DMS53 (cell line): ENCODE measurements around the gene GDF15.

ENCODE experiments used
- DNase-seq: peaks from one replicate; lab custom pipeline; 2025; lab: John Stamatoyannopoulos, UW

Gene GDF15

DNA sequence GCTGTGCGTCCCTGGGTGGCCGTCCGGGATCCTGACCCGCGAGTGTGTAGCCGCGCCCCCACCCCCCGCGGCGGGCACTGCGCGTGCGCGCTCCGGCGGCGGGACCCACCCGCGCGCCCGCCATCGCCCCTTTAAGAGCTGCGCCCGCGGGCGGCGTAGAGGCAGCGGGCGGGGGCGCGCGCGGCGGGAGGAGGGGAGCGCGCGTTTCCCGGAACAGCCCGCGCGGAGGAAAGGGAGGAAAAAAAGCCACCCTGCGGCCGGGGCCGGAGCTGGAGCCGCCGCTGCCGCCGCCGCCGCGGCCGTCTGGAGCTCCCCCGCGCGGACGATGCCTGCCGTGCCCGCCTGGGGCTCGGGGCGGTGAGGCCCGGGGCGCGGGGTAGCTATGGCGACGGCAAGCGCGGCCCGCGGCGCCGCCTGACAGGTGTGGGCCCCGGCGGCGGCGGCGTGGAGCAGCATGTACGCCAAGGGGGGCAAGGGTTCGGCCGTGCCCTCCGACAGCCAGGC lies 33.3 kb downstream of the GDF15 start, which contains the start of gene SSBP4:
SSBP4 (plus strand) TSS at position 204 of the 504 bp plus-strand sequence; CDS start at position 455, 251 bp downstream.
- peak; percentile 89 for DNase-seq

DNA sequence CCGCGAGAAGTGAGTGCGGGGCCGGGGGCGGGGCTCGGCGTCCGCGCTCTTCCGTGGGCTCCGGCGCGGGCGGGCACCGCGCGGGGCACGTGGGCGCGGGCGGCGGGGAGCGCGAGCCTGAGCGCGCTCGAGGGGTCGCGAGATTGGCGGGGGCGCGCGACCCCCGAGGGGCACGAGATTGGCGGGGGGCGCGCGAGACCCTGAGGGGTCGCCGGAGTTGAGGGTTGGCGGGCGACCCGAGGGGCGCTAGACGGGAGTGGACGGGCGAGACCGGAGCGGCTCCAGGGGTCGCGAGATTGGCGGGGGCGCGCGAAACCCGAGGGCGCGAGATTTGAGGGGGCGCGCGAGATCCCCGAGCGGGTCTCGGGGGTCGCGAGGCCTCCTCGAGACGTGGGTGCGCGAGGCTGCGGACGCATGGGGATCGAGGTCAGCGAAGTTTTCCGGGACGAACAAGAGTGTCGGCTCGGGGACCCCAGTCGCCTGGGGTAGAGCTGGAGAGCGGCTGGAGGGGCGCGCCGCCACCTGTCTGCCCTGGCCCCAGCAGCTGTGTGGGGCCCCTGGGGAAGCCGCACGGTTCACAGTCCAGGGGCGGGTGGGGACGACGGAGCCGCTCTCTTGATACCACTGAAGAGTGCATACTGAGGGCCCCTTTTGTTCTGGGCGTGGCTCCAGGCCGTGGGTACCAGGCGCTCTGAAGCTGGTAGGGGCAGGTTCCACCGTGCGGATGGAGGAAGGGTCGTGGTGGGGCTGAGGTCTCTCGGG lies 33.9 kb downstream of the GDF15 start:
- DNase-seq: peak; percentile 55

DNA sequence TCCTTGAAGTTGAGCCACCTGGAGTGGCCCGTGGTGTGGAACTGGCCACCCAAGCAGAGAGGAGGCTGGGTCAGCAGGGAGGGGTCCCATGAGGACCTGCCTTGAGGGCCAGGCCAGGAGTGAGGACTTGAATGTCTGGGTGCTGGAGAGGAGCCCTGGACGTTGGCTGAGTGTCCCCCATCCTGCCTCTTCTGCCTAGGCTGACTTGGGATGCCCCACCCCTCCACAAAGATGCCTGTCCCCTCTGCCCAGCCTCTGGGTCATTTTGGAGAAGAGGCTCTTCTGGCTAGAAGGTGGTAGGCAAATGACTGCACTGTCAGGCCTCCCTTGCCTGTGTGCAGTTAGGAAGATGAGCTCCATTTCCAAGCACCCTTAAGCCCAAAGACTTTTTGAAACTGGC lies 35.0 kb downstream of the GDF15 start:
- DNase-seq: no peak

DNA sequence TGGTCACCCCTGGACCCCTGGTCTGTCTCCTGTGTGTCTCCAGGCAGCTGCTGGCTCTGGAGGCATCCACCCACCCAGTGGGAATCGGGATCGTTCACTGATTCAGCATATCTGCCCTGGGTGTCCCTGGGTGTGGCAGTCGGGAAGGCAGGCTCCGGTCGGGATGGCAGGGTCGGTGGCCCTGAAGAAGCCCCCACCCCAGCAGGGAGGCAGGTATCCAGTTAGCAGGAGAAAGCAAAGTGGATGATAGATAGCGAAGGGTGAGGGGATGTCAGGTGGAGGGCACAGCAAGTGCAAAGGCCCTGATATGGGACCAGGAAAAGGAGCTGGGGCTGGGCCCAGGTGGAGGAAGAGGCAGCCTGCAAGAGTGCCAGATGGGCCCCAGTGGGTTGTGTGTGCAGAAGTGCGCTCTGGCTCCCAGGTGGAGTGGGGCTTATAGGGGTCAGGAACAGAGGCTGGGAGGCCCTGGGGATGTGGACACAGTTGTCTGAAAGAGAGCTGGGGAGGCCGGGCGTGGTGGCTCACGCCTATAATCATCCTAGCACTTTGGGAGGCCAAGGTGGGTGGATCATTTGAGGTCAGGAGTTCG lies 35.5 kb downstream of the GDF15 start:
- DNase-seq: no peak

DNA sequence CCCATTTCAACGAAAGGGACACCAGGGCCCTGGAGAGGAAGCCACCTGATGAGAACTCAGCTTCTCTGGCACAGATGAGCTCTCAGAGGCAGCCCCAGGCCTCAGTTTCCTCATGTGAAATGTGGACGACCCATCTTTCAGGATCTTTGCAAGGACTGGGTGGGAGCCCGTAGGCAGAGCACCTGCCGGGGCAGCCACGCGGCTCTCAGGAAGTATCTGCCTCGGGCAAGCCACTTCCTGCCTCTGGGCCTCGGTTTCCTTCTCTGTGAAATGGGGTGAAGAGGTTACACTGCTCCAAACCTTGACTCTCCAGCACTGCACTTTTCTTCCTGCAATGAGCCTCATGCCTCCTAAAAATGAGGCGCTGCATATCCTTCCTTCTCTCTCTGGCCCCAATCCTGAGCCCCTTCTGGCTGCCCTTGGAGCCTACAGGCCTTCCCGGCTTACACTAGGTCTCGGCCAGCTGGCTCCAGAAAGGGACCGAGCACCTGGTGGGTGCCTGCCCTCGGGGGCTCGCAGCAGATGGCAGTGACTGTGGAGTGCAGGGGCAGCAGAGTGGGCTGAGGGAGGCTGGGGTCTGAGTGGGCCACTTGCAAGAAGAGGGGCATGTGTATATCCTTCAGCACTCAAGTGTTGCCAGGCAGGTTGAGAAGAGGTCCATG lies 36.7 kb downstream of the GDF15 start:
- no peak for DNase-seq

DNA sequence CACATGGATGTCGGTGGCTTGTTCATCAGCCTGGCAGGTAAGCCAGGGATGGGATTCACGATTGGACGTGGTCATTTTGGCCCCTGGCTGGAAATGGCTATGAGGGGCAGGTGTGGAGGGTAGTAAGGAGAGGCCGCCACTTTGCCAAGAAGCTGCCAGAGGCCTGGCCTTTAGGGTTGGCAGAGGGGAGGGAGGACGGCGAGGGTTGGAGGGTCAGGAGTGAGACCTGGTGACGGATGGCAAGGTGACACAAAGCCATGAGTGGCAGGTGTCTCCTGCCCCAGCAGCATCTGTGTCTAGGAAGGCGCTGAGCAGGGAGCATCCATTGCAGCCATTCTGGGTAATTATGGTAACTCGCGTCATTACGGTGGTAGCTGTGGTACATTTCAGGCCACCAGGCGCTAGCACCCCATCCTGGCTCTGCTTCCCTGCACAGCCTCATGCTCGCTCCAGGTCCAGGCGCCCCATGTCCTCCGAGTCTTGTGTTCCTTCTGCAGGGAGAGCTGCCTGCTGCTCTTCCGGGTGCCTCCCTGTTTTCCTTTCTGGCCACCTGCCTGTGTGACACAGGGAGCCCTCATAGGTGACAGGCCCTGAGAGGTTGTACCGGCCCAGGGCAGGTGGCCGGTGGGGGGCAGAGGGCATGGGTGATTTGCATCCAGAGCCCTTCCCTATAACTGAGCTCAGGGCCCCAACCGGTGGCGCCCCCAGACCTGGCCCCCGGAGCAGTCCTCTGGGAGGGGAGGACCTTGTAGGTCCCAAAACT lies 37.5 kb downstream of the GDF15 start:
- DNase-seq: peak; percentile 45

DNA sequence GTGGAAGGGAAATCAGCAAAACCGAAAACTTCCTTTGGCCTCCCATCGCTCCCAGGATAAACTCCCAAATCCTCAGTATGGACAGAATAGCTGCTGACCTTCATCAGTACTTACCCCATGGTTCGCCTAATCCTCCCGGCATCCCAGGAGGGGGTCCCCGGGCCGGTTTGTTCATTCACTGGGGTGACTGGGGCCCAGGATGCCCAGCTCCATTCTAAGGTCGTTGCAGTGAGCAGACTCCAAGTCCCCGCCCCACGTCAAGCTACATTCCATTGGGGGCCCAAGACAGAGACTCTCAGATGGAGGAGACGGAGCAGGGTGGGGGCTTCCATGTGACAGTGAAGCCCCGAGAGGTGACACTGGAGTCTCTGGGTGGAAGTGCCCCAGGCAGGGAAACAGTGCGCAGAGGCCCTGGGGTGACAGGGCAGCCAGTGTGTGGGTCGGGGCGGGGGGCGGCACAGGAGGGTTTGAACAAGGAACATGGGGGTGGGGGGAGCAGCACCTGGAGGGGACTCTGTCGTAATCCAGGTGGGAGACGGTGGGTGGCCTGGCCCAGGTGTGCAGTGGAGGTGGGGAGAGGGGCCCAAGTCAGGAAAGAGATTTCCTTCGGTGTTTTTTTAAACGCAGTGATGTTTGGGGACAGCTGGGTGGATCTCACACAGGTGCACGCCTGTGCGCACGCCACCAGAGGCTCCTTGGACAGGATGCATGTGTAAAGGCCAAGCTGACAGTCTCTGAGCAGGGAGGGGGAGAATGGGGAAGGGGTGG lies 38.3 kb downstream of the GDF15 start:
- DNase-seq: no peak

DNA sequence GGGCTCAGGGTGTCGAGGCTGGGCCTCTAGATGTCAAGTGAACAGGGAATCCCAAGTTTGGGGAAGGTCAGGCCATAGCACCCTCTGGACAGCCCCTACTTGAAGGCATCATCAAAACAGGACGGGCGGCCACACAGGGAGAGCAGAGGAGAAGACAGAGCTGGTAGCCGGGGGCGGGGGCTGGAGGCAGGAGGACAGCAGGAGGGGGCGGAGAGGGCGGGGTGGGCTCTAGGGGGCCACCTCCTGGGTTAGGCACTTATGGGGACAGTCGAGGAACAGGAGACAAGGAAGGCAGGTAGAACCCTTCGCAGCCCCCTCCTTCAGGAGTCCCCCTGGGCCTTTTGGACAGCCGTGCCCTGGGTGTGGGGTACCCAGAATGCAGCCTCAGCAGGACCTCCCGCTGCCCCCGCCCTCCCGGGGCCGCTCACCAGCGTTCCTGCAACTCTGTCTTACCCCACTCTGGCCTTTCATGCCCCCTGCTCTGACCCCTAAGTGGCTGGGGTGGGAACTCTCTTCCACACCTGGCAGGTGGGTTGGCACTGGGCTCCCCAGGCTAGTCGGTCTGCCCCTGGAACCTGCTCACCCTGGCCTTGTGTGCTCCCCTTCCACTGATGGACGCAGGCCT lies 39.0 kb downstream of the GDF15 start:
- no peak for DNase-seq

DNA sequence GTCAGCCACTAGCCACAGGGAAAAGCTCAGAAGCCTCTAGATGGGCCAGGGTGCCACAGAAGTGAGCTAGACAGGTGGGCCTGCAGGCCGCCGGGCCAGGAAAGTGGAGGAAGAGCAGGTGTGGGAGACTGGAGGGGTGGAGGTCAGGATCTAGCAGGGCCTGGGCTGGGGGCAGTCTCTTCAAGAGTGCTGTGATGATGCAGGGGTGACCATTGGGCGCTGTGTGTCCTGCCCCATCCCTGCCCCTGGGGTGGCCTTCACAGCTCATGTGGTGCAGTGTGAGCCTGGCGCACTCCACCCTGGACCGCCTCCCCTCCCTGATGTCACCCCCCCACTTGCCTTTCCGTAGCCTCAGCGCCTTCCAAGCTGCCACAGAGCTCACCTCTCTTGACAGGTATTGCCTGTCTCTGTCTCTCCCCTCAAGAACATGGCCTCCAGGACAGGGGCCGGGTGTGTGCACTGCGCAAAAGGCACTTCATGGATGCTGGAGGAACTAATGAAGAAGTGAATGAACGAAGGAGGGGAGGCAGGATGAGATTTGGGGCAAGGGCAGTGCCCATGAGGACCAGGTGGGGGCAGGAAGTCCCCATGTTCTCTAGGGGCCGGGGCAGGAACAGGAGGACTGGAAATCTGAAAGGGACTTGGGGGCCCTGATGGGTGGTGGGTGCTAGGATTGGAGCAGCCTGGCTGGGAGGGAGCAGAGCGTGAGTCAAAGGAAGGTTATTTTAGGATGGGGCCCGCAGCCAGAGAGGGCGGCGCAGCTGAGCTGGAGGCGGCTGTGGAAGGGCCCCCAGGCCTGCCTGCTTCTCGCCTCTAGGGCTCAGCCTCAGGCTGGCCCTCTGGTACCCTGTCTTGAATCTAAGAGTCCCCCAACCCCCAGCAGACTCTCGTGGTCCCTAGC lies 39.8 kb downstream of the GDF15 start:
- no peak for DNase-seq

DNA sequence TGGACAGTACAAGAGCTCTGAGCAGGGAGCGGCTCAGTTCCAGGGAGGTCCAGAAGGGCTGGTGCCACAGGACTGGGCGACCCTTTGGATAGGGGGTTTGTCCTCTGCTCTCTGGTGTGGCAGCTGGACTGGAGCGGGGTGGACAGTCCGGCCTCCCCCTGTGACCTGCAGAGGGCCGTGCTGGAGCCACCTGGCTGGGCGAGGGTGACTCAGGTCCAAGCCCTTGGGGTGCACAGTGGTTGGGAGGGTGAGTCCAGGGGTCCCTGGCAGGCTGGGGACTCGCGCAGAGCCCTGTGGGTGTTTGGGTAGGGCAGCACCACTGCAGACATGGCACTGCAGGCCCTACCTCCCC lies 40.4 kb downstream of the GDF15 start:
- DNase-seq: no peak

DNA sequence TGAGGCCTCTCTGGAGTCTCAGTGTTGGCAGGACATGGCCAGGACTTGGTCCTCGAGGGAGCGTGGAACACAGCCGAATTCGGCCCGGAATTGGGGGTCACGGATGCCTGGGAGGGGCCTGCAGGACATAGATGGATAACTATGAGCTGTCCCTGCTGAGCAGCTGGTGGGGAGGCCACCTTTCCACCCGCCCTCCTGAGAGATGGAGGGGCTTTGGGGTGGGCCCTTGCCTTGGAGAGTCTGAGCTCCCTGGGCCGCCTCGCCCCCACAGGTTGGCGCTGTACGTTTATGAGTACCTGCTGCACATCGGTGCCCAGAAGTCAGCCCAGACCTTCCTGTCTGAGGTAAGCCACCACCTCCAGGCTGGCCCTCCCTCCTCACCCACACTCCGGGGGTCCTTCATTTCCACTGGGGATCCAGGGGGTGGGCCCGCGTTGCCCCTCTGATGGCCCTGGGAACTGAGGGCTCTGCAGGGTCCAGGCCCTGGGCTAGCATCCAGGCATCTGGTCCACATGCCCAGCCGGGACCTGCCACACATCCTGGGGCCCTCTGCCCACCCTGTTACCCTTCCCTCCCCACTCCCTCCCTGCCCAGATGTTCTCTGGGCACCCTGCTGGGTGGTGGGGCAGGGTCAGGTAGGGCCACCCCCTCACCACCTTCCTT lies 41.3 kb downstream of the GDF15 start:
- DNase-seq: no peak

DNA sequence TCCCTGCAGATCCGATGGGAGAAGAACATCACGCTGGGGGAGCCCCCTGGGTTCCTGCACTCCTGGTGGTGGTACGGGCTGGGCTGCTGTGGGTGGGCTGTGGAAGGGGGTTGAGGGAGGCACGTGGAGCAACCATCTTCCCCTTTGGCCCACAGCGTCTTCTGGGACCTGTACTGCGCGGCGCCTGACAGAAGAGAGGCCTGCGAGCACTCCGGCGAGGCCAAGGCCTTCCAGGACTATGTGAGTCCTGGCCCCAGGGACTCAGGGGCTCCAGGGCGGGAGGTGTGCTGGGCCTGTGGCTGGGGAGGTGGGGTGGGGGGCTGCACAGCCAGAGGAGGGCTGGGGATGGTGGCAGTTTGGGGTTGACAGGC lies 41.8 kb downstream of the GDF15 start:
- no peak for DNase-seq

DNA sequence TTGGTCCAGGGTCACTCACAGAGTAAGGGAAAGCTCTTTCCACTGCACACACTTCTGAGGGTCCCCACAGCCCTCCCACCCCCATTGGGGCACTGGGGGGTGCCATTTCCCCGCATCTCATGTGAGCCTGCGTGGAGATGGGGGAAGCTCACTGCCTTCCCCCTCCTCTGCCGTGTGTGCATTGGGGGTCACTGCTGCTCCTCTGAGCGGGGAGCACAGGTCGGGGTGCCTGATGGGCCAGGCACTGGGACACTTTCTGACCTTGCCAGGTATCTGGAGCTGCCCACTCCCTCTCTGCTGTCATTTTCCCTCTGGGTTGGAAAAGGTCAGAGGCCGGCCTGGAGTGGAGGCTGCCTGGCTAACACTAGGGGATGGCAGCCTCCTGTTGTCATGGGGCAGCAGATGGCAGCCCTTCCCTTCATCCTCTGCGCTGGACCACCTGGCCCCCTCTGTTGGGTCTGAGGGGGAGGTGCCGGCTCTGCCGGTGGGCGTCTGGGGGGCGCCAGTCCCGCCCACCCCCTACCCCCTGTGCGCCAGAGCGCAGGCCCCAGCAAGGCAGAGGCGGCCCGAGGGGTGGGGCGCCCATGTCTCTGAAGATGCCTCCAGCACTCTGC lies 42.3 kb downstream of the GDF15 start:
- DNase-seq: peak; percentile 58

DNA sequence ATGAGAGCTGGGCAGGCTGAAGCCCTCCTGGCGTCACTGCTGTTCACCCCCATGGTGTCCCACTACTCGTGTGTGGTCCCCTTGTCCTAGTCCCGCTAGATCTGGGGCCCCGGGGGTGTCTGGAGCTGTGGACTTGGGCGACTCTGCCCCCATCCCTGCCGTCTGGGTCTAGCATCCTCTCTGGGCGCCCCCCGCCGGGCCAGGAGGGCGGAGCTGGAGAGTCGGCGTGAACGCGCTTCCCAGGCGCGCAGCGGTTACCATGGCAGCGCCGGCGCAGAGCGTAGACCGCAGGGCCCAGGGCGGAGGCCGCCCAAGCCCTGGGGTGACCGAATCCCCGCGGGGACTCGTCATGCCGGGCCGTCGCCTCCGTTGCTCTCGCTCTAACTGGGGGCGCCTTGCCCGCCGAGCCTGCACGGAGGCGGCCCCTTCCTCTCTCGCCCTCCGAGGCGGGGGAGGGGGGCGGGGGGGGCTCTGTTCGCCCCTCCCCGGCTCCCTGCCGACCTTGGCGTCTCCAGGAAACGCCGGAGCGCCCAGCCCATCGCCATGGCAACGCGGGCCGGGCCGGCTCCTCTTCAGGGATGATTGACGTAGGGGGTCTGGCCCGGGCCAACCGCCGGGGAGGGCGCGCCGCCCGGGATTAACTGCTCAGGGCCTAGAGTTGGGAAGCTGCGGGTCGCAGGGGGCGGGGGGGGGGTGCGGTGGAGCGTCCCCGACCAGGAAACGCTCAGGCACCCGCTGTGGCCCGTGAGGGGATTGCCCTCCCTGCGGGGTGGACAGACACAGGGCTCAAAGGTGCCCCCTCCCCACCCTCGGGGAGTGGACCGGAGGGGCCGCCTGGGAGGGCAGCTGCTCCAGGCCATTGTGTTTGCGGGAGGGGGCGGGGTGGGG lies 43.1 kb downstream of the GDF15 start:
- DNase-seq: peak; percentile 94

DNA sequence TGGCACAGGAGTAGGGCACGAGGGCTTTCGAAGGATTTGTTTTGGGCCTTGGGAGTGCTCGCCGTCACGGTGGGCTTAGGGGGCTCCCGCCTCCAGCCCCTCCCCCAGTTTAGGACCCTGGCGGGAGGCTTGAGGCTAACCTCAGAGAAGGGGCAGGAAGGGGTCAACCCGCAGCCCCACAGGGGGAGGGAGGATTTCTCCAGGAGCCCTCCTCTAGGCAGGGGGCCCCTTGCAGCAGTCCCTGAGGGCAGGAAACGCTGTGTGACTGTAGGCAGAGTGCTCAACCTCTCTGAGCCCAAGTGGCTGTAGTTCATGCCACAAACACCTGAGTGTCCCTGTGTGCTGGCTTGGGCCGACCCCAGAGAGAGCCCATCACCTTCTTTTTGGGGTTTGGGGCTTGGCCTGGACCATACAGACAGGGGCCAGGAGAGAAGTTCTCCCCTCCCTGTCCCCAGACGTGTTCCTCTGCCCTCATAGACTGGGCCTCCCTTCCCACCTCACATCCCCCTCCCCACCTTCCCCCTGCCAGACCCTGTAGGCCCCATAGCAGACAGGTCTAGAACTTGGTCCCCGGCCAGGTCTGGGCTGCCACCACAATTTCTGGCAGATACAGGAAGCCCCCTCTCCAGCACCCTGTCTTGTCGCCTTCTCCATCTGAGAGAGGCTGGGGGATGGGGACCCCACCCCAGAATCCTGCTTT lies 43.9 kb downstream of the GDF15 start:
- peak; percentile 46 for DNase-seq

DNA sequence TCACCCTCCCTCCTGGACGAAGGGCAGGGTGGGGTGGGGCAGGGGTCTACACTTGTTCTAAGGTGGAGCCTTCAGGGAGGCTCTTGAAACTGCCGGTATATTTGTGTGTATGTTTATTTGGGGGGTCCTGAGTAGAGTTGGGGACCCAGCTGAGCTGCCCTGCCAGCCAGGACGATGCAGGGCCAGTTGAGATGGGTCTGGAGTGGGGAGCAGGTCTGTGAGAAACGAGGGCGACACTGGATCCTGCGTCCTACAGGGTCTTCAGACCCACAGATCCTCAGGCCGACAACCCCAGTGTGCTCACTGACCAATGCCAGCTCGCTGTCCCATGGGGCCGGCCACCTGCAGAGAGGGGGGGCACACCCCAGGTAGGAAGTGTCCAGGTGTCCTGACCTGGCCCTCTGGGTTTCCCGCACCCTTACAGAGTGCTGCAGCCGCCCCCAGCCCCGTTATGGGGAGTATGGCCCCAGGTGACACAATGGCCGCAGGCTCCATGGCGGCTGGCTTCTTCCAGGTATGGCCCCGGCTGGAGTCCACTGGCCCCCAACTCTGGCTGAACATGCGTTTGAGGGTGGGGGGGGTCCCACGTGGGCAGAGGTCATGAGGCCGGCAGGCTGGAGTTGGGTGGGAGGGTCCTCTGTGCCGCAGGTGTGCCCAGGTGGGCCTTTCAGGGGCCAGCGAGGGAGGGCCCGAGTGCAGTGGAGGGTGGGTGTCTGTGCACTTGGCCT lies 44.6 kb downstream of the GDF15 start:
- DNase-seq: no peak
